ENCODE measurements around the gene NF2. TPM values are rescaled to one million over a fixed set of nuclear protein-coding genes. Genes with fewer than 3 reads are reported as not detected.

NF2 gene
- total RNA-seq, 1 donor from 2014 or later = 38.5 TPM

DNA sequence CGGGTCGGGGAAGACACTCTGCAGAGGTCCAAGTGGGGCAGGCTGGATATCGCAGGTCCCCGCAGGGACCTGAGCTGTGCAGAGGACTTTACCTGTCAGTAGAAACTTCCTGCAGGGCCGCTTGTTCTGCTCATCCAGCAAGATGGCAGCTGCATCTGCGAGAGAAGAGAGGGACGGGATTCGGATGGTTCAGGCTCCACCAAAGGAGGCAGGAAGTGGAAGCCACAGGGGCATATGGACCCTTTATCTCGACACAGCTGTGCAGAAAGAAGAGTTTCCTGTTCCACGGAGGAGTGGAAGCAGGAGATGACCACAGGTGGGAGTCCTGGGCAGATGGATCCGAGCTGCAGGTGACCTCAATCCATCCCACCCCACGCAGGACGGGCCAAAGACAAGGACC, 138.9 kb downstream of the NF2 start:
- Histone ChIP-seq H3K36me3 (peaks cover 63% of the 10 kb centered on the region), H3K27ac (replicated peaks) (no peak overlapping the region), H3K27me3 (ENCODE audit: low read depth) (no peaks in the 10 kb centered on the region), H3K4me1 (no peaks in the 10 kb centered on the region), H3K4me3 (no peak overlapping the region), H3K9me3 (replicated peaks) (no peaks in the 10 kb centered on the region)
- DNase-seq = no peak
- intact Hi-C loops (cut with micrococcal nuclease) = no loop called here
- TF ChIP-seq, protein P1, sequence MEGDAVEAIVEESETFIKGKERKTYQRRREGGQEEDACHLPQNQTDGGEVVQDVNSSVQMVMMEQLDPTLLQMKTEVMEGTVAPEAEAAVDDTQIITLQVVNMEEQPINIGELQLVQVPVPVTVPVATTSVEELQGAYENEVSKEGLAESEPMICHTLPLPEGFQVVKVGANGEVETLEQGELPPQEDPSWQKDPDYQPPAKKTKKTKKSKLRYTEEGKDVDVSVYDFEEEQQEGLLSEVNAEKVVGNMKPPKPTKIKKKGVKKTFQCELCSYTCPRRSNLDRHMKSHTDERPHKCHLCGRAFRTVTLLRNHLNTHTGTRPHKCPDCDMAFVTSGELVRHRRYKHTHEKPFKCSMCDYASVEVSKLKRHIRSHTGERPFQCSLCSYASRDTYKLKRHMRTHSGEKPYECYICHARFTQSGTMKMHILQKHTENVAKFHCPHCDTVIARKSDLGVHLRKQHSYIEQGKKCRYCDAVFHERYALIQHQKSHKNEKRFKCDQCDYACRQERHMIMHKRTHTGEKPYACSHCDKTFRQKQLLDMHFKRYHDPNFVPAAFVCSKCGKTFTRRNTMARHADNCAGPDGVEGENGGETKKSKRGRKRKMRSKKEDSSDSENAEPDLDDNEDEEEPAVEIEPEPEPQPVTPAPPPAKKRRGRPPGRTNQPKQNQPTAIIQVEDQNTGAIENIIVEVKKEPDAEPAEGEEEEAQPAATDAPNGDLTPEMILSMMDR (IDR thresholded peaks at IDR 0.05; ENCODE audit: borderline replicate concordance) = no peak

DNA sequence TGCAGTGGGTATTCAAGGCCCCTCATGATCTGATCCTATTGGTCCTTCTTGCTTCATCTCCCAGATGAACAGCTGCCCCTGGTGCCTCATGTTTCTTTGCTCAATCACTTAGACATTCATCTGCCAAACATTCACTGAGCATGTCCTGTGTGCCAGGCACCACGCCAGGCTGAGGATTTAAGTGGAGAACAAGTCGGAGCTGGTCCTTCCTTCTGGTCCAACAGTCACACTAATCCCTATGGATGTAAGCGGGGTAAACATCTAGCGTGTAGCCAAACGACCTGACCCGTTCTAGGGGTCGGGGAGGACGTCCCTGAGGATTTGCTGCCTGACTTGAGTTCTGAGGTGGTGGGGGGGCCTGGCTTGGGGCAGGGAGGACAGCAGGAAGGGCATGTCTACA, 141.5 kb downstream of the NF2 start:
- Histone ChIP-seq H3K4me3 (no peak overlapping the region), H3K27me3 (ENCODE audit: low read depth) (no peaks in the 10 kb centered on the region), H3K9me3 (replicated peaks) (no peaks in the 10 kb centered on the region), H3K4me1 (no peaks in the 10 kb centered on the region), H3K27ac (replicated peaks) (no peak overlapping the region), H3K36me3 (peaks cover 71% of the 10 kb centered on the region)
- intact Hi-C loops (cut with micrococcal nuclease) = no loop called here
- TF ChIP-seq, protein P1 (IDR thresholded peaks at IDR 0.05; ENCODE audit: borderline replicate concordance) = no peak
- DNase-seq = no peak

DNA sequence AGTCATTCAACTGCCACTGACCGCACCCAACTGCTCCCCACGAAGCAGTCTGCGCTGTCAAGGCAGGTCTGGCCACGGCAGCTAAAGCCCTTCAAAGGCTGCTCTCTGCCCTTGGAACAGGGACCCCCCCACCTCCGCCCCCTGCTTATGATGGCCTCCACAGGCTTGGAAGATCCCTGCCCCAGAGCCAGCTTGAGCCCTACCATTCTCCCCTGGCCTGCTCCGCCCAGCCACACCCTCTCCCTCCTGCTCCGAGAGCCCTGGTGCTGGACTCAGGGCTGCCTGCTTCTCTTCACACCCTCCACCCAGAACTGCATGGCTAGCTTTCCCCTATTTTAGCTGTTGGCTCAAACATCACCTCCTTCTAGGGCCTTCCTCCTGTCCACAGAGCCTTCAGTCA, 144.4 kb downstream of the NF2 start:
- H3K36me3 ChIP-seq = peaks cover 52% of the 10 kb centered on the region

More for the DNA sequence above, 144.4 kb downstream of the NF2 start:
- no peaks in the 10 kb centered on the region for H3K9me3 ChIP-seq (replicated peaks)
- DNase-seq = no peak
- no peak overlapping the region for H3K4me3 ChIP-seq
- intact Hi-C loops (cut with micrococcal nuclease) = no loop called here
- no peak overlapping the region for H3K27ac ChIP-seq (replicated peaks)
- TF ChIP-seq, protein P1 (IDR thresholded peaks at IDR 0.05; ENCODE audit: borderline replicate concordance) = no peak
- H3K4me1 ChIP-seq = no peaks in the 10 kb centered on the region
- no peaks in the 10 kb centered on the region for H3K27me3 ChIP-seq (ENCODE audit: low read depth)

Other genes with a start within 250 kb of the NF2 start
- gene AP1B1, start 215.1 kb upstream of the NF2 start, total RNA-seq = 28.2 TPM
- gene RFPL1, start 165.1 kb upstream of the NF2 start, total RNA-seq = not detected
- 0.16 TPM for gene NEFH, start 123.4 kb upstream of the NF2 start, total RNA-seq
- 39.3 TPM for gene THOC5, start 49.9 kb upstream of the NF2 start, total RNA-seq
- gene NIPSNAP1, start 22.5 kb upstream of the NF2 start, total RNA-seq = 17.2 TPM
- not detected for gene CABP7, start 116.4 kb downstream of the NF2 start, total RNA-seq
- gene ZMAT5, start 163.4 kb downstream of the NF2 start, total RNA-seq = 20.6 TPM
- 403 TPM for gene UQCR10, start 163.7 kb downstream of the NF2 start, total RNA-seq
- 34.7 TPM for gene ASCC2, start 234.6 kb downstream of the NF2 start, total RNA-seq

Measured in left ventricle myocardium inferior (tissue), 1 donor.